Endothelial cell of umbilical vein (primary cell): ENCODE measurements around the gene GRK4. TPM values are rescaled to one million over a fixed set of nuclear protein-coding genes. Genes with fewer than 3 reads are reported as not detected.

Experiments used
- BruUV-seq: library from RNA; stranded (reverse); fragments of 400-500 nt; replicated peaks from 2 replicates; lab custom pipeline; 2021; lab: Mats Ljungman, UMichigan
- CTCF ChIA-PET: fragments of 300-600, 350-600 bp; sonication (Branson Sonifier 250); formaldehyde crosslinking; loops from one replicate; lab custom pipeline; 2021; ENCODE audit warnings: antibody characterized with exemption, inconsistent platforms; lab: Charles Lee
- POLR2A ChIA-PET: fragments of 300-600, 350-600 bp; sonication (Branson Sonifier 250); formaldehyde crosslinking; loops from one replicate; lab custom pipeline; 2021; ENCODE audit warnings: antibody characterized with exemption, inconsistent platforms; lab: Charles Lee
- DNase-seq: peaks from one replicate; pipeline ENCODE4 v3.0.0-alpha.2; 2011; ENCODE audit warnings: low read depth, low spot score
- FAIRE-seq: peaks from 2 replicates; lab custom pipeline; 2011; peaks lifted over from hg19 to GRCh38; lab: Jason Lieb, UNC
- H2AFZ ChIP-seq: 2 replicates; pipeline ENCODE4 v1.6.0; 2012; ENCODE audit warnings: low read depth, low read length, control low read depth, inconsistent platforms
- H3K27ac ChIP-seq: 2 replicates; pipeline ENCODE4 v1.5.1; 2011; ENCODE audit warnings: low read depth, mild to moderate bottlenecking, control low read depth, low read length, moderate library complexity; ENCODE audit not compliant: insufficient read depth
- H3K27me3 ChIP-seq, 2 experiments: 2 replicates each; pipeline versions ENCODE4 v1.6.0 to v1.6.1; 2011; ENCODE audit warnings: low read length in 2 of 2, mixed read lengths in 1 of 2; ENCODE audit not compliant: control insufficient read depth in 2 of 2, insufficient read depth in 2 of 2
- H3K36me3 ChIP-seq, 2 experiments: 2 replicates in 1 of 2; 3 replicates in 1 of 2; pipeline ENCODE4 v1.5.1; 2011; ENCODE audit warnings: low read length in 2 of 2, mild to moderate bottlenecking in 1 of 2, moderate library complexity in 1 of 2; ENCODE audit not compliant: control insufficient read depth in 2 of 2, insufficient read depth in 2 of 2; ENCODE audit errors: extremely low read depth in 1 of 2
- H3K4me1 ChIP-seq: 3 replicates; pipeline ENCODE4 v1.5.1; 2011; ENCODE audit warnings: mild to moderate bottlenecking, low read length; ENCODE audit not compliant: control insufficient read depth, insufficient read depth; ENCODE audit errors: extremely low read depth
- H3K4me2 ChIP-seq: 2 replicates; pipeline ENCODE4 v1.6.1; 2011; ENCODE audit warnings: low read length, control low read depth, mixed read lengths; ENCODE audit not compliant: insufficient read depth
- H3K4me3 ChIP-seq, 3 experiments: fragments of 200-600 bp in 1 of 3; sonication (generic), shearing (Covaris generic) in 1 of 3; replicated peaks in 1 of 3; 2 replicates each; pipeline ENCODE4 v1.5.1; 2011 to 2016; ENCODE audit warnings: control low read depth in 3 of 3, low read length in 3 of 3, mild to moderate bottlenecking in 2 of 3, inconsistent platforms in 1 of 3, low read depth in 1 of 3, moderate library complexity in 1 of 3; ENCODE audit not compliant: insufficient read depth in 1 of 3
- H3K79me2 ChIP-seq: 2 replicates; pipeline ENCODE4 v1.6.0; 2012; ENCODE audit warnings: low read length, inconsistent platforms; ENCODE audit not compliant: control insufficient read depth, insufficient read depth
- H3K9ac ChIP-seq: replicated peaks from 2 replicates; pipeline ENCODE3; 2011; ENCODE audit warnings: low read length, control low read depth; ENCODE audit not compliant: insufficient read depth; ENCODE audit errors: extremely low read depth
- H3K9me1 ChIP-seq: replicated peaks from 3 replicates; pipeline ENCODE4 v1.6.0; 2011; ENCODE audit warnings: mild to moderate bottlenecking, low read length; ENCODE audit not compliant: control insufficient read depth, insufficient read depth; ENCODE audit errors: extremely low read depth
- H3K9me3 ChIP-seq: replicated peaks from 2 replicates; pipeline ENCODE4 v1.5.1; 2012; ENCODE audit warnings: low read length, inconsistent platforms; ENCODE audit not compliant: control insufficient read depth, insufficient read depth
- H4K20me1 ChIP-seq: replicated peaks from 2 replicates; pipeline ENCODE3; 2011; ENCODE audit warnings: mild to moderate bottlenecking, low read length; ENCODE audit not compliant: control insufficient read depth, insufficient read depth; ENCODE audit errors: extremely low read depth
- EZH2 ChIP-seq: IDR thresholded peaks from 2 replicates; pipeline ENCODE4 v1.6.1; 2012; ENCODE audit warnings: borderline replicate concordance, low read depth, mild to moderate bottlenecking, moderate library complexity, low read length, inconsistent platforms; ENCODE audit not compliant: severe bottlenecking
- FOS ChIP-seq: IDR thresholded peaks from 2 replicates; pipeline ENCODE4 v1.6.1; 2011; ENCODE audit warnings: mild to moderate bottlenecking, low read length, moderate library complexity, borderline replicate concordance; ENCODE audit not compliant: insufficient read depth
- GATA2 ChIP-seq: IDR thresholded peaks from 2 replicates; pipeline ENCODE4 v1.7.0; 2011; ENCODE audit warnings: low read depth, mild to moderate bottlenecking, moderate library complexity, mixed read lengths, low read length; ENCODE audit not compliant: insufficient read length, insufficient read depth
- JUN ChIP-seq: IDR thresholded peaks from 2 replicates; pipeline ENCODE4 v1.6.1; 2011; ENCODE audit warnings: borderline replicate concordance, low read depth; ENCODE audit not compliant: insufficient read length, insufficient read depth
- MYC ChIP-seq: IDR thresholded peaks from one replicate; pipeline ENCODE4 v1.6.1; 2011; ENCODE audit warnings: mild to moderate bottlenecking, low read depth, low read length
- POLR2A ChIP-seq: IDR thresholded peaks from 2 replicates; pipeline ENCODE4 v1.6.1; 2012; ENCODE audit warnings: low read depth, mild to moderate bottlenecking, control low read depth, low read length
- POLR2AphosphoS5 ChIP-seq: IDR thresholded peaks from 2 replicates; pipeline ENCODE4 v1.6.1; 2012; ENCODE audit warnings: low read depth, mild to moderate bottlenecking, control low read depth, low read length, moderate library complexity; ENCODE audit not compliant: insufficient read depth
- dilution Hi-C: fragments of 300-500 bp; cut with MboI; formaldehyde crosslinking; loops from one replicate; pipeline ENCODE4 v1.15.0; 2019; ENCODE audit warnings: low sequenced_read_pairs; ENCODE audit not compliant: extremely low pct_ligation_motif_present
- intact Hi-C: fragments of 100-400 bp; cut with micrococcal nuclease; formaldehyde crosslinking; loops from one replicate; pipeline ENCODE4 v1.10.0; 2022
- polyA plus RNA-seq, 4 experiments: library from polyadenylated mRNA; depleted of rRNA in 3 of 4; stranded (reverse) in 3 of 4; unstranded in 1 of 4; fragments of >200 nt; gene quantifications; 2 replicates each; pipeline versions ENCODE4 v1.2.1 to v1.2.3, GENCODE V29; 2011 to 2012; ENCODE audit warnings: missing spikeins in 1 of 4
- total RNA-seq: library from RNA; stranded (reverse); gene quantifications from 2 replicates; pipeline ENCODE4 v1.2.3, GENCODE V29; 2021
- TF ChIP-seq, protein P1 (sequence below), 2 donors: IDR thresholded peaks; 1 replicate in 1 of 2; 2 replicates in 1 of 2; pipeline ENCODE4 v1.5.1; 2011; ENCODE audit warnings: low read length in 2 of 2, mild to moderate bottlenecking in 2 of 2, moderate library complexity in 2 of 2, control low read depth in 1 of 2, inconsistent platforms in 1 of 2, low read depth in 1 of 2; ENCODE audit not compliant: insufficient read depth in 1 of 2; ENCODE audit errors: extremely low read depth in 1 of 2
- TF ChIP-seq, protein P2 (sequence below): IDR thresholded peaks from 2 replicates; pipeline ENCODE4 v1.6.1; 2011; ENCODE audit not compliant: insufficient read depth, insufficient read length

Gene GRK4
- total and polyA plus RNA-seq, 2 donors (not counting 3 experiments of a cell fraction or from before 2014, with no cell fraction given) = 3.1 to 6.3 TPM

DNA sequence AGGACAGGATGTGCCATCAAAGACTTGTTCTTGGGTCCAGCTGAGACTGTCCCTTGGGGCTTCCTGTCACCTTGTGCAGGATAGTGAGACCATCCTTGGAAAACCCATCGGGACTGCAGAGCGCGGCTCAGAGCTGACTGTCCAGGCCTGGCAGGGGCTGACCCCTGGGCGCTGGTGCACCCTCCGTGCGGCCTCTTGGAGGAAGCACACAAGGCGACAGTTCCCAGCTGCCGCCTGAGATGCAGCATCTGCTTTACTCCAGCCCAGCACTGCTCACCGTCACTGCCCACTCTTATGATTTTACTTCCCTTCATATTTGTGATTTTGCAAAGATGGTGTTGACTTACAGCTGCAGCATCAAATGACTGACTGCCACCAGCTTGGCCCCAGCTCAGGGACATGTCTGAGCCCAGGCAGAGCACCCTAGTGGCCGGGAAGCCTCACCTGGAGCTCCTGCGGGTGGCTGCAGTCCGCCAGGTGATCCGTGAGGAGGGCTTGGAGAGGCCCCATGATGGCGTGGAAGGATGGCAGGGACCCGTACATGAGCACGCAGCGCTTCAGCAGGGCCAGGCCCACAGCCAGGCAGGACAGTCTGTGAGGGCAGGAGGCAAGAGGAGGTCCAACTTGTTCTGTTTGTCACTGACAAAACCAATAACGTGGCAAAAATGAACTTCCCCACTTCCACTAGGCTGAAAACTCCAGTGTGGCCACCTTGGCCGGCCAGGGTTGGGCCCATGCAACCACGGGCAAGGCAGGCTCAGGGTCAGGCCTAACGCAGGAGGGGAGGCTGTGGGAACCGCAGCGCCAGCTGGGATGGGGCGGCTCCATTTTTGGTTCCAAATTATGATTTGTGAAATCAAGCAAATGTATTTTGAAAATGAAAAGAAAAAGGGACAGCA lies 22.0 kb upstream of the GRK4 start:
- ChIA-PET CTCF (no interaction called here), POLR2A (no interaction called here)
- no peak overlapping the region for H3K4me3 ChIP-seq
- H3K9me1 ChIP-seq = no peaks in the 10 kb centered on the region
- dilution Hi-C loops (no loop called here), intact Hi-C loops (no loop called here)
- no peaks in the 10 kb centered on the region for H3K9me3 ChIP-seq
- no peaks in the 10 kb centered on the region for H3K4me1 ChIP-seq
- no peak overlapping the region for H3K9ac ChIP-seq
- no peaks in the 10 kb centered on the region for H4K20me1 ChIP-seq
- no peak for TF ChIP-seq EZH2
- no peak for TF ChIP-seq MYC
- TF ChIP-seq, protein P1, sequence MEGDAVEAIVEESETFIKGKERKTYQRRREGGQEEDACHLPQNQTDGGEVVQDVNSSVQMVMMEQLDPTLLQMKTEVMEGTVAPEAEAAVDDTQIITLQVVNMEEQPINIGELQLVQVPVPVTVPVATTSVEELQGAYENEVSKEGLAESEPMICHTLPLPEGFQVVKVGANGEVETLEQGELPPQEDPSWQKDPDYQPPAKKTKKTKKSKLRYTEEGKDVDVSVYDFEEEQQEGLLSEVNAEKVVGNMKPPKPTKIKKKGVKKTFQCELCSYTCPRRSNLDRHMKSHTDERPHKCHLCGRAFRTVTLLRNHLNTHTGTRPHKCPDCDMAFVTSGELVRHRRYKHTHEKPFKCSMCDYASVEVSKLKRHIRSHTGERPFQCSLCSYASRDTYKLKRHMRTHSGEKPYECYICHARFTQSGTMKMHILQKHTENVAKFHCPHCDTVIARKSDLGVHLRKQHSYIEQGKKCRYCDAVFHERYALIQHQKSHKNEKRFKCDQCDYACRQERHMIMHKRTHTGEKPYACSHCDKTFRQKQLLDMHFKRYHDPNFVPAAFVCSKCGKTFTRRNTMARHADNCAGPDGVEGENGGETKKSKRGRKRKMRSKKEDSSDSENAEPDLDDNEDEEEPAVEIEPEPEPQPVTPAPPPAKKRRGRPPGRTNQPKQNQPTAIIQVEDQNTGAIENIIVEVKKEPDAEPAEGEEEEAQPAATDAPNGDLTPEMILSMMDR (IDR thresholded peaks at IDR 0.05; ENCODE audit: extremely low read depth in 1 of 2, insufficient read depth in 1 of 2, low read depth in 1 of 2, low read length in 2 of 2) = no peak
- no peak for TF ChIP-seq FOS
- TF ChIP-seq POLR2A = no peak
- TF ChIP-seq GATA2 = no peak
- TF ChIP-seq POLR2AphosphoS5 = no peak
- TF ChIP-seq JUN = no peak
- TF ChIP-seq, protein P2, sequence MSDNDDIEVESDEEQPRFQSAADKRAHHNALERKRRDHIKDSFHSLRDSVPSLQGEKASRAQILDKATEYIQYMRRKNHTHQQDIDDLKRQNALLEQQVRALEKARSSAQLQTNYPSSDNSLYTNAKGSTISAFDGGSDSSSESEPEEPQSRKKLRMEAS = no peak
- H3K27me3 ChIP-seq = no peaks in the 10 kb centered on the region
- no peaks in the 10 kb centered on the region for H3K79me2 ChIP-seq
- H2AFZ ChIP-seq = no peak overlapping the region
- FAIRE-seq = no peak
- no TSS peak for BruUV-seq
- peaks cover 18 to 67% of the 10 kb centered on the region in 2 experiments for H3K36me3 ChIP-seq
- DNase-seq = no peak
- no peak overlapping the region for H3K4me2 ChIP-seq
- H3K27ac ChIP-seq = no peak overlapping the region
